NCI-H510A treated with DMSO at 0.1 percent for 48 hours (cell line): Measurements from ENCODE around the gene OR1I1.

ENCODE experiments used
- DNase-seq: peaks from one replicate; lab custom pipeline; 2025; lab: John Stamatoyannopoulos, UW

The OR1I1 gene

GRCh38 chr19:15098460-15098859 is 16.4 kb downstream of the OR1I1 start:
- DNase-seq = no peak

DNA sequence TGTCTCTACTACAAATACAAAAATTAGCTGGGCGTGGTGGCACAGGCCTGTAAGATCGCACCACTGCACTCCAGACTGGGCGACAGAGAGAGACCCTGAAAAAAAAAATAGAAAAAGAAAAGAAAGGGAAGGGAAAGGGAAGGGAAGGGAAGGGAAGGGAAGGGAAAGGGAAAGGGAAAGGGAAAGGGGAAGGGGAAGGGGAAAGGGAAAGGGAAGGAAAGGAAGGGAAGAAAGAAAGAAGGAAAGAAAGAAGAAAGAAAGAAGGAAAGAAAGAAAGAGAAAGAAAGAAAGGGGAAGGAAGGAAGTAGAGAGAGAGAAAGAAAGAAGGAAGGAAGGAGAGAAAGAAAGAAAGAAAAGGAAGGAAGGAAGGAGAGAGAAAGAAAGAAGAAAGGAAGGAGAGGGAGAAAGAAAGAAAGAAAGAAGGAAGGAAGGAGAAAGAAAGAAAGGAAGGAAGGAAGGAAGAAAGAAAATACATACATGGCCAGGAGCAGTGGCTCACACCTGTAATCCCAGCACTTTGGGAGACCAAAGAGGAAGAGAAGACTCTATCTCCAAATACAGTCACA is 17.1 kb downstream of the OR1I1 start:
- DNase-seq = no peak

DNA sequence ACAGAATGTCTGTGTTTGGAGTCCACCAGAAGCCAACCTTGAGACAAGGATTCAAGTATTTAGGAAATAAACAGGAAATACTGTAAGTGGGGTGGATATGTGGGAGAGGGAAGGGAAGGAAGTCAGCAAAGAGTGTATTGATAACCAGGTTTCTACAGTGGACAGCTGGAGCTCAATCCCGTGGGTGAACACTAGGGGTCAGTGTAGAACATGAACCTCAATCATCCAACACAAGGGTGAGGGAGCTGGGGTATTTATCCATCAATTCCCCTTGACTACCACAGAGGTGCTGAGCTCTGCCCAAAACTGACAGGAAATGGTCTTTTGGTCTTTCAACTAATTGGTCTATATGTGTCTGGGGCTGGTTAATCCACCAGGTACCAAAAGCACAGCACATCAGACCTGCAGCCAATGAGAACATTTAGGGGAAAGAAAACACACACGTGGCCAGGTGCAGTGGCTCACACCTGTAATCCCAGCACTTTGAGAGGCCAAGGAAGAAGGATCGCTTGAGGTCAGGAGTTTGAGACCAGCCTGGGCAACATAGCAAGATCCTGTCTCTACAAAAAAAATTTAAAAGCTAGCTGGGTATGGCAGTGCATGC is 19.6 kb downstream of the OR1I1 start:
- peak; percentile 1 for DNase-seq

GRCh38 chr19:15104003-15104402 is 22.0 kb downstream of the OR1I1 start:
- no peak for DNase-seq

- no peak for DNase-seq
Measured at GRCh38 chr19:15104411-15104810, 22.4 kb downstream of the OR1I1 start.

DNA sequence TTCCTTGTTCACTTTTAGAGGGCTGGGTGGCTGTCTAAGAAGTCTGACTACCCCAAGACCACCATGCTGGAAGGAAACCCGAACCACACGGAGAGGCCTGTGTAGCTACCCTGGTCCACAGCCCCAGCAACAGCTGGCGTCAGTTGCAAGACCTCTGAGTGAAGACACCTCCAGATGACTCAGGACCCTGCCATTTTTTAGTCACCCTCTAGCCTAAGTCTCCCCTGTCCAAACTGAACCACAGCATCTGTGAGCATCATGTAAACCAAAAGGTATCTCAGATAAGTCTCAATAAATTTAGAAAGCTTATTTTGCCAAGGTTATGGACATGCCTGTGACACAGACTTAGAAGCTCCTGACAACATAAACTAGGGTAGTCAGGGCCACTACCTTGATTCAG is 23.0 kb downstream of the OR1I1 start:
- no peak for DNase-seq

DNA sequence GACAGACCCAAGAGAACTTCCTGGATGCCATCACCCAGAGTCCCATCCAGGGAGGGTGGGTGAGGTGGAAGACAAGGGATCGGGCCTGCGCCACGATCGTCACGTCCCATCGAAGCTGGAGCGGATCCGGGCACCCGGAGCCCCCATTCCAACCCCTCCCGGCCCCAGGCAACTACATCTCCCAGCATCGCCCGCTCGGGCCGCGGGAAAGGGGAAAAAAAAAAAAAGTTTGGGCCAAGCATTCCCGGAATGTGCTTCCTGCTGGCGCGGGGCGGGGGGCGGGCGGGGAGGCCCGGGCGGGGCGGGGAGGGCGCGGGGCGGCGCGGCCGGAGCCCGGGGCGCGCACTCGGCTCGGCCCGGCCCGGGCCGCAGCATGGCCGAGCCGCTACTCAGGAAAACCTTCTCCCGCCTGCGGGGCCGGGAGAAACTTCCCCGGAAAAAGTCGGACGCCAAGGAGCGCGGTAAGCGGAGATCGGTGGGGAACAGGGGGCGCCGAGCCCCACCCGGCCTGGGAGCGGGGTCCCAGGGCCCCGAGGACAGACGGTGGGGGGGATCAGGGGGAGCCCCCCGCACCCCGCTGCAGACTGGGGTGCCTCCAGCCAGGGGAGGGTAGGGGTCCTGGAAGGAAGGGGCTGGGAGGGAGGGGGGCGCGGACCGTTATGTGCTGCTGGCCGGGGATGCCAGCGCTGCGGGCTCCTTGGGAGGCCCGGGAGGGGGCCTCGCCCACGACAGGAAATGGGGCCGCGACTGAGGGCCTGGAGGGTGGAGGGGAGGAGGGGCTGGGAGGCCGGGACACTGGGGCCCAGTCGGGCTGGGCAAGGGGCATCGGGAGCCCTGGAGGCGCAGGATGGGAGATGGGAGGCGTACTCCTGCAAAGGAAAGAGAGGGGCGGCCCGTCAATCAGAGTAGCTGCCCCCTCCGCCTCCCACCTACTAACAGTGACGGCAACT is 25.3 kb downstream of the OR1I1 start, which contains the start of gene SYDE1:
SYDE1 (plus strand) TSS at position 341 of the 950 bp plus-strand sequence; CDS start at position 374, 33 bp downstream.
- DNase-seq = no peak

GRCh38 chr19:15108145-15108844 is 26.3 kb downstream of the OR1I1 start:
- no peak for DNase-seq

GRCh38 chr19:15108845-15109767 is 27.1 kb downstream of the OR1I1 start:
- no peak for DNase-seq

GRCh38 chr19:15109768-15110417 is 27.9 kb downstream of the OR1I1 start:
- no peak for DNase-seq

GRCh38 chr19:15110418-15110815 is 28.4 kb downstream of the OR1I1 start:
- DNase-seq = no peak

DNA sequence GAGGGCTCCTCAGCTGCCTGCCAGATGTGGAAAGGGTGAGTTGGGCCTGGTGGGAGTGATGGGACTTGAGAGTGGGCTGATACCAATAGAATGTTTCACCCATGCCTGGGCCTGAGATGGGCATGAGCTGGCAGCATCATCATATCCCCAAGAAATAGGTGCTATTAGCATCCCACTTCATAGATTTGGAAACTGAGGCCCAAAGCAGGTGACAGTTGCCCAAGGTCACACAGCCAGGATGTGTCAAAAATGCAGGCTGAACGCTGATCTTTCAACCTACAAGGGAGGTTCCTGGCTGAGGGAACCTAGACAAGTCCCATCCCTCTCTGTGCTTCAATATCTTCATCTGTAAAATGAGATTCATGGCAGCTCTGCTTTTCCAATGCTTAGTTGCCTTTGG is 29.7 kb downstream of the OR1I1 start:
- no peak for DNase-seq

GRCh38 chr19:15112385-15112784 is 30.4 kb downstream of the OR1I1 start:
- DNase-seq = no peak

GRCh38 chr19:15113245-15114152 is 31.5 kb downstream of the OR1I1 start:
- DNase-seq = no peak

GRCh38 chr19:15114153-15114540 is 32.1 kb downstream of the OR1I1 start:
- no peak for DNase-seq

DNA sequence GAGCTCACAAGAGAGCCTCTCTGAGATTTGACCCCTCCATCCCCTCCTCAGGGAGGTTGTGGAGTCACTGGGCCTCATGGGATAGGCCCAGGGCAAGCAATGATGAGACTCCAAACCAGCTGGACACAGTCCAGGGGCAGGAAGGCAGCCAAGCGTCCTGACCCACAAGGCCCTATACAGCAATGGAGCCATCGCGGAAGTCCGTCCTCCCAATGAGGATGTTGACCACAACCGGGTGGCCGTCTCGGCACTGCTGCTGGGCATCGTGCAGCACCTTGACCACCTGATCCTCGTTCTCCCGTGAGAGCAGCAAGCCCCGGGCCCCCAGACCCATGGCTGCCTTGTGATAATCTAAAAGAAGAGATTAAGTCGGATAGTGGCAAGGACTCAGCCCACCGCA is 33.1 kb downstream of the OR1I1 start:
- no peak for DNase-seq

DNA sequence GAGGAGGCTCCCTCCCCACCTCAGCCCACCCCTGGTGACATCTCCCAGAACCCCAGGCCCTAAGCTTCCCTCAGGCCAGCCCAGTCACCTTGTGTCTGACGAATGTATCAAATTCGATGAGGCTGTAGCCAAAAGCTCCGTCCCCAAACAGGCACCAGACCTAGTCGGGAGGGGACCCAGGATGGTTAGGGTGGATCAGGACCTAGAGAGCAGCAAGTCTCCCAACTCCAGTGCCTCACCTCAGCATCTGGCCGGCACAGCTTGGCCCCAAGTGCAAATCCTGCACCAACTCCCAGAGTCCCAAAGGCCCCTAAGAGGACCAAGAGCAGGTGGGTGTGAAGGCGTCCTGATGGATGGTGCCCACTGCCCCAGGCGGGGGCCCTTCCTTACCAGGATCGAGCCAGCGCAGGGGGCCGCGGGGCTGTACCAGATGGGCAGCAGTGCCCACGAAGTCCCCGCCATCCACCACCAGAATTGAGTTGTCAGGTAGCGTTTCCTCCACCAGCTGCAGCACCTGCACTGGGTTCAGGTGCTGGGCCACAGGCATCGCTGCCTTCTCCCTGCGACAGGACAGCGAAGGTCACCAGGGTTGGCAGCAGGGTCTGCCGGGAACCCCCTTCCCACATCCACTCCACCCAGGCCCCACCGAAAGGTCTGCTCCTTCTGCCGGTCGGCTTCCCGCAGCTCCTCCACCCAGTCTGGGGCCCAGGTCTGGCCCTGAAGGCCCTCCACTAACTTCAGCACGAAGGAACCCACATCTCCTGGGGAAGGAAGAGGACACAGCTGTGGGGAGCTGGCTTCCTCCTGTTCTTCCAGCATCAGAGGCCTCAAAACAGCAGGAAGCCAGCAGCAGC is 34.0 kb downstream of the OR1I1 start:
- no peak for DNase-seq

GRCh38 chr19:15116856-15117255 is 34.8 kb downstream of the OR1I1 start:
- DNase-seq = no peak

GRCh38 chr19:15118248-15118647 is 36.2 kb downstream of the OR1I1 start:
- DNase-seq = no peak
